Peyer's patch (tissue), 4 donors: ENCODE measurements around the gene NUDCD3. TPM values are rescaled to one million over a fixed set of nuclear protein-coding genes. Genes with fewer than 3 reads are reported as not detected.

Source experiments
- DNase-seq, 3 donors: peaks; one replicate each; pipeline ENCODE4 v3.0.0-alpha.2; 2017 to 2019
- H3K27ac ChIP-seq, 4 donors: fragments of 200-600 bp; sonication (generic); one replicate each; pipeline ENCODE4 v1.5.1; 2016 to 2019
- H3K27me3 ChIP-seq, 2 donors: fragments of 200-600 bp; sonication (generic); one replicate each; pipeline ENCODE4 v1.5.1; 2019
- H3K36me3 ChIP-seq, 3 donors: fragments of 200-600 bp; sonication (generic); one replicate each; pipeline ENCODE4 v1.5.1; 2016 to 2019
- H3K4me1 ChIP-seq, 4 donors: fragments of 200-600 bp; sonication (generic); one replicate each; pipeline ENCODE4 v1.5.1; 2016 to 2019
- H3K4me3 ChIP-seq, 4 donors: fragments of 200-600 bp; sonication (generic); 1 replicate in 3 of 4; 2 replicates in 1 of 4; pipeline ENCODE4 v1.5.1; 2016 to 2019; ENCODE audit warnings: mild to moderate bottlenecking in 1 of 4
- H3K9me3 ChIP-seq, 4 donors: fragments of 200-600 bp; sonication (generic); one replicate each; pipeline ENCODE4 v1.5.1; 2016 to 2019; ENCODE audit warnings: mild to moderate bottlenecking in 1 of 4
- POLR2A ChIP-seq, 2 donors: fragments of 450-650 bp; IDR thresholded peaks; one replicate each; pipeline ENCODE4 v1.5.1; 2017; ENCODE audit warnings: antibody characterized with exemption in 2 of 2, mild to moderate bottlenecking in 2 of 2, moderate library complexity in 2 of 2
- total RNA-seq, 4 donors: library from RNA; depleted of rRNA; stranded (reverse); fragments of >200 nt; gene quantifications; one replicate each; pipeline ENCODE4 v1.1.0, GENCODE V29; 2016
- TF ChIP-seq, protein P1 (sequence below), 6 experiments: fragments of 450-650 bp in 4 of 6; fragments of 200-600 bp in 2 of 6; sonication (generic) in 1 of 6; IDR thresholded peaks; one replicate each; pipeline ENCODE4 v1.5.1; 2017 to 2019; ENCODE audit warnings: antibody characterized with exemption in 6 of 6, mild to moderate bottlenecking in 3 of 6, moderate library complexity in 1 of 6

The NUDCD3 gene
- total RNA-seq, 4 donors from 2014 or later = 32.9 to 61.9 (median 44.1) TPM

DNA sequence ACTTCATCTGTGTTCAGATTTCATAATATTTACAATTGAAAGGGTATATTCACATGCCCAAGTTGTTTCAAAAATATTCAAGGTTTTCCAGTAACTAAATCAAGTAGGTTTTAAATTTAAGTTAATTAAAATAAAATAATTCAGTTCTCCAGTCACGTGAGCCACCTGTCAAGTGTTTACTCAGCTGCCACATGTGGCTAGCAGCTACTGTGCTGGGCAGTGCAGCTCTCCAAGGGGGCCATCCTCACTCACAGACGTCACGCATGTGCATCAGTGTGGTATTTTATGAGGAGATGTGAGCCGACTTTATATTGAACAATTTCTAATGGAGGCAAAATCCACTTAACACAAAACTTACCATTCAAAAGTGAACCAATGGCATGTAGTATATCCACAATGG is 95.4 kb downstream of the NUDCD3 start:
- no peak for TF ChIP-seq POLR2A (IDR thresholded peaks at IDR 0.05)
- TF ChIP-seq, protein P1, sequence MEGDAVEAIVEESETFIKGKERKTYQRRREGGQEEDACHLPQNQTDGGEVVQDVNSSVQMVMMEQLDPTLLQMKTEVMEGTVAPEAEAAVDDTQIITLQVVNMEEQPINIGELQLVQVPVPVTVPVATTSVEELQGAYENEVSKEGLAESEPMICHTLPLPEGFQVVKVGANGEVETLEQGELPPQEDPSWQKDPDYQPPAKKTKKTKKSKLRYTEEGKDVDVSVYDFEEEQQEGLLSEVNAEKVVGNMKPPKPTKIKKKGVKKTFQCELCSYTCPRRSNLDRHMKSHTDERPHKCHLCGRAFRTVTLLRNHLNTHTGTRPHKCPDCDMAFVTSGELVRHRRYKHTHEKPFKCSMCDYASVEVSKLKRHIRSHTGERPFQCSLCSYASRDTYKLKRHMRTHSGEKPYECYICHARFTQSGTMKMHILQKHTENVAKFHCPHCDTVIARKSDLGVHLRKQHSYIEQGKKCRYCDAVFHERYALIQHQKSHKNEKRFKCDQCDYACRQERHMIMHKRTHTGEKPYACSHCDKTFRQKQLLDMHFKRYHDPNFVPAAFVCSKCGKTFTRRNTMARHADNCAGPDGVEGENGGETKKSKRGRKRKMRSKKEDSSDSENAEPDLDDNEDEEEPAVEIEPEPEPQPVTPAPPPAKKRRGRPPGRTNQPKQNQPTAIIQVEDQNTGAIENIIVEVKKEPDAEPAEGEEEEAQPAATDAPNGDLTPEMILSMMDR (IDR thresholded peaks at IDR 0.05) = no peak
- no peaks in the 10 kb centered on the region for H3K4me1 ChIP-seq
- no peaks in the 10 kb centered on the region for H3K27me3 ChIP-seq
- H3K36me3 ChIP-seq = peaks cover 0 to 51% (median 0%) of the 10 kb centered on the region in 3 donors
- no peak overlapping the region for H3K4me3 ChIP-seq
- DNase-seq = no peak
- no peaks in the 10 kb centered on the region for H3K9me3 ChIP-seq
- no peak overlapping the region for H3K27ac ChIP-seq

DNA sequence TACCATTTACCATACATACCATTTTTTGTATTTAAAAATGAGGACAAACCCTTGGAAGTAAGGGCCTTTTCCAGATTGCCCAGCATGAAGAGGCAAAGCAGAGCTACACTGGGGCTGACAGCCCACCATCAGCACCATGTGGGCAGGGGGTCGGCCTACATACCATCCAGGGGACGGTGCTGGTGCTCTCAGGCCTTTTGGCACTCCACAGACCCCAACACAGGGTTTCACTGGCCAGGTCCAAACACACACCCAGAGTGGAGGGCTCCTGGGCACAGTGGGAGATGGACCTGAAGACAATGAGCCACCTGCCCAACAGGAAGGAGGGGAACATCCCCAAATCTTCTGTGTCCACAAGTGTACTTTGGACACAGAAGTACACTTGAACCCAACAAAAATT is 95.8 kb downstream of the NUDCD3 start:
- no peak for DNase-seq
- Histone ChIP-seq H3K4me3 (no peak overlapping the region), H3K9me3 (no peaks in the 10 kb centered on the region), H3K27ac (no peak overlapping the region), H3K4me1 (no peaks in the 10 kb centered on the region), H3K36me3 (peaks cover 0 to 55% (median 0%) of the 10 kb centered on the region in 3 donors), H3K27me3 (no peaks in the 10 kb centered on the region)
- no peak for TF ChIP-seq POLR2A (IDR thresholded peaks at IDR 0.05)
- TF ChIP-seq, protein P1 (IDR thresholded peaks at IDR 0.05) = no peak

DNA sequence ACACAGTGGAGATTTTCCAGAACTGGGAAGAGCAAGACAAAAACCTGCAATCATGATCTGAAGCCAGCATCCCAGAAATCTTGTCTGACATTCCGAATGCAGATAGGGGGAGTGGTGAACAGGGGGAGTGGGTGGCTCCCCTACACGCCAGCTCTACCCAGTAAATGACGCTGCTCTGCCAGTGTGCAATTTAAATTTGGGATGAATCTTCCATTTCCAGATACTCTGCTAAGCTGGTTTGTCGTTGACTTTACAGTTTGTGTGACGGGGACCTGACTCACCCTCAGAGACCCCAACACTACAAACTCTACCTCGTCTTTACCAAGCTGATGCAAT is 96.4 kb downstream of the NUDCD3 start:
- no peaks in the 10 kb centered on the region for H3K27me3 ChIP-seq

DNA sequence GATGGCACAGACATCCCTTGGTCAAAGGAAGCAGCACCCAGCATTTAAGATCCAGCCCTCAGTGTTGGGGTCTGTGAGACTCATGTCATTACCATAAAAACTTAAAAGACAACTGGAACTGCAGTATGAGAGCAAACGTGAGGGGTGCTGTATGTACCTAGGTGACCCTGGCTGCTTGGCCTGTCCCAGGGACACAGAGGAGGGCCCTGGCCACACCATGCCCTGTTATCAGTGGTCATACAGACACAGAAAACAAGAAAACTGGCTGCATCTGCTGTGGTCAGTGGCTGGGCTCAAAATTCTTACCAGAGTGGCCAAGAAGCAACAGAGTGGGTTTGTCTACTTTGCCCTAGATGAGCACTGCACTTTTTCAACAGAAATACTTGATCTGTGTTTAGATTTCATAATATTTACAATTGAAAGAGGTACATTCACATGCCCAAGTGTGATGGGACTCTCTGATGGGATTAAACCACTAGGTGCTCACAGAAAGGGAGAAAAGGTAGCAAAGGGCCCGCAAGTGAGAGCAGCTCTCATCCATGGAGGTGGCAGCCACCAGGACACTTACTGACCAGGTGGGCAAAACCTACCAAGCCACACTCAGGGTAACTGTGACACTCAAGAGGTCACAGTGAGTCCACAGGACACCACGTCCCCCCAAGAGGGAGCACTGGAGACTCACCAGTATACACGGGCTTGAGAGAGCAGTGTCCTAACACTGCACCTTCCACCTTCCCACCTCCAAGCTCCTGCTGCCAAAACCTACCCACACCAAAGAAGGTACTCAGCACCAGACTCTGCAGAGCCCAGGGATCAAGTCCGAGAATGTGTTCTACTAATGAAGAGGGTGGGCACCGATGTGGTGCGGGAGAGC is 97.0 kb downstream of the NUDCD3 start:
- H3K36me3 ChIP-seq = peaks cover 0 to 67% (median 0%) of the 10 kb centered on the region in 3 donors
- TF ChIP-seq POLR2A (IDR thresholded peaks at IDR 0.05) = no peak
- TF ChIP-seq, protein P1 (IDR thresholded peaks at IDR 0.05) = no peak
- no peak for DNase-seq

More for the DNA sequence above, 96.4 kb downstream of the NUDCD3 start:
- H3K4me3 ChIP-seq = no peak overlapping the region
- DNase-seq = no peak
- peaks cover 0 to 61% (median 0%) of the 10 kb centered on the region in 3 donors for H3K36me3 ChIP-seq
- no peaks in the 10 kb centered on the region for H3K4me1 ChIP-seq
- no peak for TF ChIP-seq POLR2A (IDR thresholded peaks at IDR 0.05)
- TF ChIP-seq, protein P1 (IDR thresholded peaks at IDR 0.05) = no peak
- no peak overlapping the region for H3K27ac ChIP-seq
- no peaks in the 10 kb centered on the region for H3K9me3 ChIP-seq

DNA sequence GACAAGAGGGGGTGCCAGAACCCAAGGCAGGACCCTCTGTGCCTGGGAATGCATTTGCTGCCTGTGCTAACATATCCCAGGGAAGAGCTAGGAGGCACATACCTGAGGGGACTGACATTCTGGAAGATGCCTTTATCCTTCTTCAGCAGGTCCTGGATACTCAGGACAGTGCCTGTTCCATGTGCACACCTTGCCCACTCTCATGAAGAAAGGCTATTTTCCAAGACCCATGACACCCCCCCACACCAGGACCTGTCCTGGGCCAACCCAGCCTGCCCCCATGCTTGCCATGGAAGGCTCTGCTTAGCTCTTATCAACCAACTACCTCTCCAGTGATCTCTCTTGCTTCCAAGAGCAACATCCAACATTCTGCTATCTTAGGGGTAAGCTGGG is 97.8 kb downstream of the NUDCD3 start:
- H3K36me3 ChIP-seq = peaks cover 0 to 74% (median 0%) of the 10 kb centered on the region in 3 donors
- no peaks in the 10 kb centered on the region for H3K27me3 ChIP-seq
- DNase-seq = no peak
- no peak for TF ChIP-seq POLR2A (IDR thresholded peaks at IDR 0.05)
- TF ChIP-seq, protein P1 (IDR thresholded peaks at IDR 0.05) = no peak
- H3K27ac ChIP-seq = no peak overlapping the region
- H3K4me1 ChIP-seq = no peaks in the 10 kb centered on the region
- no peak overlapping the region for H3K4me3 ChIP-seq
- no peaks in the 10 kb centered on the region for H3K9me3 ChIP-seq

More for the DNA sequence above, 97.0 kb downstream of the NUDCD3 start:
- Histone ChIP-seq H3K27ac (no peak overlapping the region), H3K4me1 (no peaks in the 10 kb centered on the region), H3K27me3 (no peaks in the 10 kb centered on the region), H3K9me3 (no peaks in the 10 kb centered on the region), H3K4me3 (no peak overlapping the region)
